Endothelial cell of hepatic sinusoid (primary cell): ENCODE measurements around the gene TNIK.
"Not testable (repeated sequence)": the region's sequence is repeated elsewhere in the genome, so short reads cannot be mapped to it uniquely, and the experiment has no call there.

Source experiments
- in situ Hi-C: cut with HindIII; loops from 2 replicates; pipeline ENCODE4 v1.10.0; 2017; ENCODE audit warnings: low sequenced_read_pairs

The TNIK gene

GRCh38 chr3:171266034-171266739, 194.0 kb downstream of the TNIK start:
- in situ Hi-C loops: no loop called here

DNA sequence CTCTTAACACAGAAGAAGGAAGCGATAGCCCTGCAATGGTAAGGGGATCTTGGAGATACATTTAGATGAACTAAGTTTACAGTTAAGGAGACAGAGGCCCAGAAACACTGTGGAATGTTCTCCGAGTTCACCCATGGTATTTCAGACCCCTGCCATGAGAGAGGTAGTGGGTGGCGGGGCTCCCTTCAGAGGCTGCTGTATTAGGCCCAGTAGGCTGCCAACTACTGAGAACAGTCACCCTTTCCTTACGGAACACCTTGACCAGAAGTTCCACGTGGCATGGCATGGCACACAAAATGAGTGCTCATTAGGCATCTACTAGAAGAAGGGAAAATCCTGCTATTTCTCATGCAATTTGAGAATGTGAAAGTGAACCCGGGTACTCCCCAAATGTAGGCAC, 195.4 kb downstream of the TNIK start:
- in situ Hi-C loops: no loop called here

DNA sequence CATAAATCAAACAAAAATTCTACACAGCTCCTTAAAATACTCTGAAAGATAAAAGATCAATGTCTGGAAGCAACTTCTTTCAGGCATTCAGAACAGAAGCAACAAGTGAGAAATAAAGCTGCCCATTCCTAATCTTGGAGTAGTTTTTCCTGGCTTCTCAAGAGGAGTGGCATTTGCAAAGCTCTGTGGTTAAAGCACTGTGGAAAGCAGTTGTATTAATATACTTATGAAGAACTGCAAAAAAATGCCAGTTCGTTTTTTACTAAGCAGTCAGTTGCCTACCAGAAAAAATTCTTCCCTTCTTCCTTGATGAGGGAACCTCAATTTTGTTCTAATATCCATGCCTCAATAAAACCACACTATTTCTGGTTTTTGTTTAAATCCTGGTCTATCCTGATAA, 197.8 kb downstream of the TNIK start:
- in situ Hi-C loops: no loop called here

DNA sequence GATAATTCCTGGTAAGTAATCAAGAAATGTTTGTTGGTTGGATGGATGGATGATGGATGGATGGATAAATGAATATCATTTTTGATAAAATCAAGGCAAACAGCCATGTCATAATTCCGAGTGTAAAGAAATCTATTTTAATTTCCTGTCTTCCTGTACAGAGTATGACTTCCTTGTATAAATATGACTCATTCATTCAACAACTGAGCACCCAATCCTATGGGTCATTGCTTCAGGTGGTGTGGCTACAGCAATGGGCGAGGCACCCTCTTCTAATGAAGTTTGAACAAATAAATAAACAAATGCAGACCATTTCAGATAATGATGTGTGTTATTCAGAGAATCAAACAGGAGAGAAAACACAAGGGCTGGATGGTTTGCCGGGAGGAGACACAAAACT, 198.7 kb downstream of the TNIK start:
- in situ Hi-C loops: no loop called here

DNA sequence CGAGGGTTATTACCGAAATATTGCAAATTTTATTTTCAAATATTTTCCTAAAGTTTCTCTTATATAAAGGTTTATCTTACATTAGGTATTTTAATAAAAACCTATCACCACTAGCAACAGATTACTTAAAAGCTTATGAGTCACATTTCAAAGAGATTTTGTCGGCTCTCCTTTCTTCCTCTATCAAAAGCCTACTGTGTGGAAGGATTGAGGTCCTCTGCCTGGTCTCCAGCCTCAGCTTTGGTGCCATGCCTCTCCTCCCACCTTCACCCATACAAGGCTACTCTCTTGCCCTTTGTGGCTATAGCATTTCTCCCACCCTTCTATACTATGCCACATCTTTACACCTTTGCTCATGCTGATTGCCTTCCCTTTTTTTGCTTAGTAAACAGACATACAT, 199.3 kb downstream of the TNIK start:
- in situ Hi-C loops: no loop called here

- in situ Hi-C loops: no loop called here
These were observed 199.7 kb downstream of the TNIK start for GRCh38 chr3:171260466-171260865.

DNA sequence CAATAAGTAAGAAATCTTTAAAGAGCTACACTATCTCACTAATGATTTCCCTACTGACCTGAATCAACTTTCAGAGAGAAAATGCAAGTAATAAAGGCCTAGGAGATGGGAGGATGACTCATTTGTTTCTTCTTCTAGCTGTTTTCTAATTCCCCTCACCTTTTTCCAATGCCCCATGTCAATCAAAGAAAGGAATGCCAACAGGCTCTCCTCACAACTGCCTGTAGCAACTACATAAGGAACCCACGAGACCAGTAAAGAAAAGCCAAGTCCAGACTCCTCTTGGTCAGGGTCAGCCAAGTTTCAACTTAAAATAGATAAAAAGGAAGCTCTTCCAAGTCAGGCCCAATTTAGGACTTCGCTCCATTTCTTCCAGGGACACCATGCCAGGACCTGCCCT, 201.9 kb downstream of the TNIK start:
- in situ Hi-C loops: no loop called here

DNA sequence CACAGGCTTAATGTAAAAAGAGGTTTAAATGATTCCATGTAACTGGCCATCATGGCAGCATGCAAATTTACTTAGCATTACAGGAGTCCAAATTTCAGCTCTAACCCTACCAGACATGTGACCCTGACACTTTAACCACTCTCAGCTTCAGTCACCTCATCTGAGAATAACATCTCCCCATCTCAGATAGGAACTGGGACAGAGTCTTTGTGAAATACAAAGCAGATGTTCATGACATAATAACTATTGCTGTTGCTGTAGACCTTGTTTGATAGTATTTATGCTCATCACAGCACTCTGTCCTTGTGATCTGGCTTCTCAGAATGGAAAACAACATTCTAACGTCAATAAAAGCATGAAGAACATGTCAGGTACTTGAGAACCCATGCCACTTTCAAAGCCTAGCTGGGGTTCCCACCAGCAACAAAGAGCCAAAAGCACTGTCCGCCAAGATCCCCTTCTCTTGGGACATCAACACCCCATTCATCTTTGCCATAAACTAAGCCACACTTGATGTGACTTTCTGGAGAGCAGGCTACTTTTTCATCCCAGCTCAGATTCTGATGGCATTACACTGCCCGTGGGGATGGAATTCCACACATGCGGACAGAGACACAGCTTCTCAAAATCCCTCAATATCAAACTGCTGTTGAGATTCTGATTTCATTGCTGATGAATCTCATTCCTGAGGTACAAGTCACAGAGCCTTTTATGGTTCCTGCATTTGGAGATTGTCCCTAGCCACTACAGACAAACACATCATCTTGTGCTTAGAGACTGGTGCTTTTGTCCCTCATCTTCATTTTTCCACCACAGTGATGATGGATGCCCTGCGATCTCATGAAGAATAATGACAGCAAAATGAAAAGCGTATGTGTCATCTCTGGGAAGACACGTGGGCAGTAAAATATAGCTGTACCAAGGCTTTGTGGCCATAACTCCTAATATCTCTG, 202.7 kb downstream of the TNIK start:
- in situ Hi-C loops: no loop called here

DNA sequence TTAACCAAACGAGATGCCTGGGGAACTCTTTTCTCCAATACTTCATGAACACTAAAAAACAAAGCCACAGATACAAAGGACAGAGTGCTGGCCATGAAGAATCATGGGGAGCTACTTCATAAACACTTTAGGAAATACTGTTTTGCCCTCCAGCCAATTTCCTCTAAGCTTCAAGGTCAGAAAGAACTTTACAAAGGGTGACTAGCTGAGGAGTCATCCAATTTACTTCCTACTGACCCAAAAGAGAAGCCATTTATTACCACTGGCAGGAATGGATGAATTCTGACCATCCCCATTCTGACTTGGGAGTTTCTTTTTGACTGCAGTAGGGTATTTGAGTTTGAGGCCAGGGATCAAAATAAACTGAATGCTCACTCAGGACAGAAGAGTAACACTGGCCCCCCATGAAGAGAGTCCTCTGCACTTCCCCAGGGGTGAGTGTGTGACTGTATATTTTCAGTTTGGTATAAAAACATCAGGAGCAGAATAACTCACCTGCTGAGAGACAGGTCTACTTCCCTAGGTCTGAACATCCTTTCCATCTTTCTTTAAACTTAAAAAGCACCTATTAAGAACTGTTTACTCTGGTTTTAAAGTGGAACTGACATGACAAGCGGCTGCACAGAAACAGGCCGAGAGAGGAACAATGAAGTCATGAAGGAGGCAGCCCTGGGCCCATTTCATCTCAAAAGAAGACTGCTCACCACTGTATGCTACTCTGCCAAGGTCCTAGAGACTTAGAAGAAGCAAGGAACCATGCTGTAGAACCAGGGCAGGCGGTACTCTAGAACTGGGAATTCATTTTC, 203.6 kb downstream of the TNIK start:
- in situ Hi-C loops: no loop called here

DNA sequence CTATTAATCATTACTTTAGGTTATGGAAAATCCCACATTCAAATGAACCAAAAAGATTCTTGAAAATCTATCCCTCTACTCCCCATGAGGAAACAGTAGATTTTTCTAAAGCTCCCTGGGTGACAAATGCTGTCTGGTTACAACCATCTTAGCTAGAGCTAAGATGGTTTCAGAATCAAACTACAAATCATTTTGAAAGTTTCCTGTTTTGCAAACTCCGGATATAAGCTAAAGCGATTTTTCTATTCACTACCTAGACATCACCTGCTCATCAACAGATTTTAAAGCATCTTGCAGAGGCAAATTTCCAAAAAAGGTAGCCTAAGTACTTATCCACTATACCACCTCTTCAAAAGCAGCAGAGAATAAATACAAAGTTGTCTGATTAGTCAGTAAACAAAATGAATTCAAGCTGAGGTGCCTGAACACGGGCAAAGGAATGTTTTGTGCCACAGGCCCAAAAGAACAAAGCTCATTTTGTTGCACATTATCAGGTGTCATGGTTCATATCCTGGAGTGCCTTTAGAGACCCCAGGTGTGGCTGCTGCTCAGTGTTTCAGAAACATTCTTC, 204.9 kb downstream of the TNIK start:
- in situ Hi-C loops: no loop called here

GRCh38 chr3:171254315-171254714, 205.9 kb downstream of the TNIK start:
- in situ Hi-C loops: no loop called here

- in situ Hi-C loops: no loop called here
These were observed 208.4 kb downstream of the TNIK start for GRCh38 chr3:171251835-171252234.

GRCh38 chr3:171250444-171250843, 209.8 kb downstream of the TNIK start:
- in situ Hi-C loops: no loop called here

DNA sequence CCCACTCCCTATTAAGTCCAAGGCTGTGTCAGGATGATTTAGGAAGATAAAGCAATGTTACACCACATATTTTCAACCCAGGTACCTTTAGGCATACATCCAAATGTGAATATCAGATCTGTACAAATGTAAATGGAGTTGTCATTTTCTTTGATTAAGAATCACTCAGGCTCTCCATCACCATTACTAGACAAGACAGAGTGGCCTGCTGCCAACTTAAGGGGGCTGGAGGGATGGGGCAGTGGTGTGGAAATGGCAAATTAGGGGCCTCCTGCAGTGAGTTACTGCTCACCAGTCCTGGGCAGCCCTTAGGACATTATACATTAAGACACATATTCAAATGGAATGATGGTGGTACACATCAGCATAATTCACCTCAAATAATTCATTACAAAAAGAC, 211.0 kb downstream of the TNIK start:
- in situ Hi-C loops: no loop called here

GRCh38 chr3:171248426-171249111, 211.6 kb downstream of the TNIK start:
- in situ Hi-C loops: no loop called here

- in situ Hi-C loops: no loop called here
These were observed 214.1 kb downstream of the TNIK start for GRCh38 chr3:171245796-171246765.

GRCh38 chr3:171242951-171243350, 217.3 kb downstream of the TNIK start:
- in situ Hi-C loops: no loop called here

DNA sequence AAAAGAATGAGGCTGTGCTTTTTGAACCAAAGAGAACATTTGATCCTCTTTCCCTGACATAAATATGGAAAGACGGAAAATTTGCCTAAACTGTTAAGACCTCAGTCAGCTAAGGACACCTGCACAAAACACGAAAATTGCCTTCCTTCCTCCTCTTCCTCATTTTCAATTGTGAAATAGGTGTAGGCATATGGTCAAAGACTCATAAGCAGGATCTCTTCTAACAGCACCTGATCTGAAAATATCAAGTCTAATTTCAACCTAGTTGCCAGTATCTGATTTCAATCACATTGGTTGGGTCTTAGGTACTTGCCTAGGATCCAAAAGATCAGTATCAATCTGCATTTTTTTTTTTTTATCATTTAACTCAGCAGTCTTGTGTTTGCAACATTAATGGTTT, 218.0 kb downstream of the TNIK start:
- in situ Hi-C loops: no loop called here

GRCh38 chr3:171241655-171242054, 218.6 kb downstream of the TNIK start:
- in situ Hi-C loops: not testable (repeated sequence)
